IMR-90 (cell line): ENCODE measurements around the gene ALDH1A1. TPM values are rescaled to one million over a fixed set of nuclear protein-coding genes. Genes with fewer than 3 reads are reported as not detected.

Experiments used
- ATAC-seq: fragments of 200-7000 bp; cut with Tn5 transposase; 2 replicates; pipeline ENCODE4 v1.9.1; 2020; ENCODE audit warnings: low read depth, mild to moderate bottlenecking, moderate library complexity
- BruUV-seq: library from RNA; stranded (reverse); fragments of 400-500 nt; replicated peaks from 2 replicates; lab custom pipeline; 2021; lab: Mats Ljungman, UMichigan
- CTCF ChIA-PET: fragments of 300-600 bp; formaldehyde crosslinking; extraction: SDS; loops from one replicate; lab custom pipeline; 2021; ENCODE audit warnings: antibody characterized with exemption; lab: Yijun Ruan, JAX
- POLR2A ChIA-PET: fragments of 300-600 bp; sonication (Branson Sonifier 250); formaldehyde crosslinking; loops from one replicate; lab custom pipeline; 2022; ENCODE audit warnings: antibody characterized with exemption; ENCODE audit not compliant: unreplicated experiment; lab: Charles Lee
- DNase-seq: peaks from one replicate; pipeline ENCODE4 v3.0.0; 2013
- H2AFZ ChIP-seq: replicated peaks from 2 replicates; pipeline ENCODE3; 2013; ENCODE audit warnings: low read length, mild to moderate bottlenecking; ENCODE audit not compliant: poor library complexity
- H2AK5ac ChIP-seq: 2 replicates; pipeline ENCODE4 v1.6.1; 2013; ENCODE audit warnings: low read depth, low read length, inconsistent platforms
- H2AK9ac ChIP-seq: replicated peaks from 2 replicates; pipeline ENCODE3; 2013; ENCODE audit warnings: mild to moderate bottlenecking, low read depth, low read length, moderate library complexity; ENCODE audit not compliant: poor library complexity
- H2BK120ac ChIP-seq: 2 replicates; pipeline ENCODE4 v1.6.1; 2013; ENCODE audit warnings: low read depth, low read length, inconsistent platforms
- H2BK15ac ChIP-seq: 3 replicates; pipeline ENCODE4 v1.6.1; 2013; ENCODE audit warnings: low read depth, low read length, inconsistent platforms
- H2BK20ac ChIP-seq: 2 replicates; pipeline ENCODE4 v1.6.1; 2013; ENCODE audit warnings: low read depth, mild to moderate bottlenecking, inconsistent platforms, low read length, moderate library complexity
- H2BK5ac ChIP-seq: 2 replicates; pipeline ENCODE4 v1.6.1; 2013; ENCODE audit warnings: mild to moderate bottlenecking, low read depth, low read length, inconsistent platforms; ENCODE audit not compliant: poor library complexity, severe bottlenecking
- H3K14ac ChIP-seq: replicated peaks from 2 replicates; pipeline ENCODE4 v1.6.1; 2013; ENCODE audit warnings: low read depth, low read length, inconsistent platforms
- H3K18ac ChIP-seq: 2 replicates; pipeline ENCODE4 v1.6.1; 2013; ENCODE audit warnings: low read depth, low read length, control low read depth
- H3K23ac ChIP-seq: 2 replicates; pipeline ENCODE4 v1.6.1; 2013; ENCODE audit warnings: low read depth, low read length, inconsistent platforms
- H3K27ac ChIP-seq: 2 replicates; pipeline ENCODE4 v1.5.1; 2013; ENCODE audit warnings: mild to moderate bottlenecking, control low read depth, low read length; ENCODE audit not compliant: insufficient read depth
- H3K27me3 ChIP-seq: 2 replicates; pipeline ENCODE4 v1.6.1; 2013; ENCODE audit warnings: low read length; ENCODE audit not compliant: control insufficient read depth, insufficient read depth
- H3K36me3 ChIP-seq: 2 replicates; pipeline ENCODE4 v1.6.1; 2013; ENCODE audit warnings: low read length, mixed read lengths; ENCODE audit not compliant: control insufficient read depth, insufficient read depth
- H3K4ac ChIP-seq: 2 replicates; pipeline ENCODE4 v1.6.1; 2013; ENCODE audit warnings: low read depth, low read length, inconsistent platforms
- H3K4me1 ChIP-seq: 2 replicates; pipeline ENCODE4 v1.6.1; 2013; ENCODE audit warnings: low read length, mixed read lengths; ENCODE audit not compliant: control insufficient read depth, insufficient read depth
- H3K4me2 ChIP-seq: 2 replicates; pipeline ENCODE4 v1.6.1; 2013; ENCODE audit warnings: low read depth, mild to moderate bottlenecking, control low read depth, low read length, moderate library complexity
- H3K4me3 ChIP-seq: 2 replicates; pipeline ENCODE4 v1.5.1; 2013; ENCODE audit warnings: low read depth, mild to moderate bottlenecking, control low read depth, low read length, moderate library complexity; ENCODE audit not compliant: insufficient read depth
- H3K56ac ChIP-seq: 2 replicates; pipeline ENCODE4 v1.6.1; 2013; ENCODE audit warnings: low read length, inconsistent platforms; ENCODE audit not compliant: insufficient read depth; ENCODE audit errors: extremely low read depth
- H3K79me1 ChIP-seq, 2 experiments: 2 replicates each; pipeline ENCODE4 v1.6.1; 2013; ENCODE audit warnings: low read length in 2 of 2, inconsistent platforms in 1 of 2, low read depth in 1 of 2
- H3K9ac ChIP-seq: 2 replicates; pipeline ENCODE4 v1.6.1; 2013; ENCODE audit warnings: low read depth, low read length, control low read depth
- H3K9me1 ChIP-seq: 2 replicates; pipeline ENCODE4 v1.6.1; 2013; ENCODE audit warnings: low read length, inconsistent platforms; ENCODE audit not compliant: insufficient read depth
- H3K9me3 ChIP-seq: 2 replicates; pipeline ENCODE4 v1.6.1; 2013; ENCODE audit warnings: low read length; ENCODE audit not compliant: control insufficient read depth, insufficient read depth
- H4K20me1 ChIP-seq: 2 replicates; pipeline ENCODE4 v1.6.1; 2013; ENCODE audit warnings: low read length, inconsistent platforms; ENCODE audit not compliant: insufficient read depth
- H4K5ac ChIP-seq: 2 replicates; pipeline ENCODE4 v1.6.1; 2013; ENCODE audit warnings: mild to moderate bottlenecking, low read depth, low read length, control low read depth
- H4K8ac ChIP-seq, 2 experiments: 2 replicates each; pipeline ENCODE4 v1.6.1; 2013; ENCODE audit warnings: low read depth in 2 of 2, low read length in 2 of 2, control low read depth in 1 of 2, inconsistent platforms in 1 of 2
- H4K91ac ChIP-seq: 2 replicates; pipeline ENCODE4 v1.6.1; 2013; ENCODE audit warnings: low read depth, low read length, inconsistent platforms; ENCODE audit not compliant: insufficient read depth
- BHLHE40 ChIP-seq: fragments of 150-350 bp; IDR thresholded peaks from 2 replicates; pipeline ENCODE4 v1.6.1; 2016; ENCODE audit warnings: mild to moderate bottlenecking, low read depth, low read length
- CEBPB ChIP-seq: IDR thresholded peaks from 2 replicates; pipeline ENCODE4 v1.6.1; 2012; ENCODE audit warnings: low read depth, low read length, improper control_type of control experiment
- CHD1 ChIP-seq: IDR thresholded peaks from 2 replicates; pipeline ENCODE4 v1.6.1; 2012; ENCODE audit warnings: low read depth, low read length, improper control_type of control experiment
- FOS ChIP-seq: fragments of 150-350 bp; IDR thresholded peaks from 2 replicates; pipeline ENCODE4 v1.6.1; 2016; ENCODE audit warnings: low read depth, low read length
- MAFK ChIP-seq: IDR thresholded peaks from 2 replicates; pipeline ENCODE4 v1.6.1; 2012; ENCODE audit warnings: low read depth, low read length, improper control_type of control experiment
- MAZ ChIP-seq: IDR thresholded peaks from 2 replicates; pipeline ENCODE4 v1.6.1; 2012; ENCODE audit warnings: low read depth, mild to moderate bottlenecking, low read length, improper control_type of control experiment, moderate library complexity, borderline replicate concordance
- MXI1 ChIP-seq: IDR thresholded peaks from 2 replicates; pipeline ENCODE4 v1.6.1; 2012; ENCODE audit warnings: low read depth, mild to moderate bottlenecking, low read length, moderate library complexity, borderline replicate concordance
- NFE2L2 ChIP-seq: fragments of 150-350 bp; IDR thresholded peaks from 2 replicates; pipeline ENCODE4 v1.6.1; 2016; ENCODE audit warnings: low read depth, mild to moderate bottlenecking, low read length
- POLR2A ChIP-seq: IDR thresholded peaks from 2 replicates; pipeline ENCODE4 v1.6.1; 2012; ENCODE audit warnings: mild to moderate bottlenecking, low read depth, low read length
- RAD21 ChIP-seq: IDR thresholded peaks from 2 replicates; pipeline ENCODE4 v1.6.1; 2012; ENCODE audit warnings: low read length, improper control_type of control experiment
- RCOR1 ChIP-seq: IDR thresholded peaks from 2 replicates; pipeline ENCODE4 v1.6.1; 2012; ENCODE audit warnings: mild to moderate bottlenecking, low read length, improper control_type of control experiment; ENCODE audit not compliant: insufficient replicate concordance
- RFX5 ChIP-seq: IDR thresholded peaks from 2 replicates; pipeline ENCODE4 v1.8.0; 2012; ENCODE audit warnings: low read depth, mild to moderate bottlenecking, low read length, moderate library complexity
- SMC3 ChIP-seq: fragments of 150-350 bp; IDR thresholded peaks from 2 replicates; pipeline ENCODE4 v1.6.1; 2016; ENCODE audit warnings: low read depth, mild to moderate bottlenecking, antibody characterized with exemption, low read length, moderate library complexity
- WGBS, 2 experiments: methylation state at CpG; one replicate each; pipeline versions ENCODE4 v1.1.5 to v1.1.7; 2013; ENCODE audit warnings: missing lambda C conversion rate in 2 of 2; ENCODE audit not compliant: insufficient read length in 1 of 2; ENCODE audit errors: extremely low coverage in 2 of 2; 5-methylcytosine and 5-hydroxymethylcytosine counted together
- dilution Hi-C: fragments of 300-500 bp; cut with HindIII; formaldehyde crosslinking; loops from one replicate; pipeline ENCODE4 v1.14.3; 2018; ENCODE audit warnings: low sequenced_read_pairs; ENCODE audit not compliant: unreplicated experiment
- in situ Hi-C: fragments of 300-500 bp; cut with MboI; formaldehyde crosslinking; loops from 3 replicates; pipeline ENCODE4 v1.14.3; 2019; ENCODE audit warnings: low sequenced_read_pairs, inconsistent platforms, mixed read lengths
- intact Hi-C: fragments of 100-400 bp; cut with micrococcal nuclease; formaldehyde crosslinking; loops from 2 replicates; pipeline ENCODE4 v1.10.0; 2022
- polyA plus RNA-seq, 3 experiments: library from polyadenylated mRNA; depleted of rRNA; stranded (reverse); fragments of >200 nt; gene quantifications; 2 replicates each; pipeline ENCODE4 v1.2.3, GENCODE V29; 2012; ENCODE audit warnings: low replicate concordance in 1 of 3
- total RNA-seq: library from RNA; depleted of rRNA; stranded (reverse); fragments of >200 nt; gene quantifications from 2 replicates; pipeline ENCODE4 v1.2.3, GENCODE V29; 2012
- TF ChIP-seq, protein P1 (sequence below): fragments of 150-350 bp; IDR thresholded peaks from 2 replicates; pipeline ENCODE4 v1.6.1; 2017; ENCODE audit warnings: mild to moderate bottlenecking, antibody characterized with exemption, low read length, low read depth
- TF ChIP-seq, protein P2 (sequence below): fragments of 150-350 bp; IDR thresholded peaks from 2 replicates; pipeline ENCODE4 v1.6.1; 2016; ENCODE audit warnings: low read depth, mild to moderate bottlenecking, low read length, moderate library complexity, borderline replicate concordance
- TF ChIP-seq, protein P3 (sequence below): conservative IDR thresholded peaks from 2 replicates; pipeline ENCODE4 v1.5.1; 2012; ENCODE audit warnings: mild to moderate bottlenecking, low read depth, low read length, improper control_type of control experiment

Gene ALDH1A1
- total and polyA plus RNA-seq, 2 of the 4 experiments (the other 2 are of a cell fraction) = not detected

DNA sequence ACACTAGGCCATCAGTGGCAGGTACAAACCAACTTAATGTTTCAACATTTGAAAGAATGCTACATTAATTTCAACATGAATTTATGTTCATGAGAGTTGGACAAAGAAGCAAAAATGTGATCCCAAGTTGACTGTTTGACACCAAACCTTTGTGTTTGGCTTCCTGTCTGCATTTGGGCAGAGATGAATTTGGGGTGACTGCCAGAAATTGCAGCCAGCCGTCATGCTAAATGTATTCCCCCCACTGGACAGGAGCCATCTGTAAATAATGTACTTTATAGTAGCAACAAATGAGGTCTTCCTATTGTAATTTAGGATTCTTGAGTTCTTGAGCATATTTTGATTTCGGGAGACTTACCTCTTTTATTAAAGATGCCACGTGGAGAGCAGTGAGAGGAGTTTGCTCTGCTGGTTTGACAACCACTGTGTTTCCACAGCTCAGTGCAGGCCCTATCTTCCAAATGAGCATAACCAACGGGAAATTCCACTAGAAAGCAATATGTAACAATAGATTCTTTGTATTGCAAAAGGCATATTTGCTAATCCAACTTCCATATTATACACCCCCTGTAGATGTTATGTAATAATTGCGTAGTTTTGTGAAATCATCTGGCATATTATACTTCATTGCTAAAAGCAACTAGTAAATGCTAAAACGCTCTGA is 27.6 kb downstream of the ALDH1A1 start:
- Histone ChIP-seq H2BK5ac (no peak overlapping the region), H3K36me3 (no peaks in the 10 kb centered on the region), H3K56ac (no peak overlapping the region), H3K18ac (no peak overlapping the region), H4K5ac (no peak overlapping the region), H3K27ac (no peak overlapping the region), H3K4ac (no peak overlapping the region), H3K9ac (no peak overlapping the region), H2BK120ac (no peak overlapping the region), H3K9me1 (no peaks in the 10 kb centered on the region), H4K20me1 (no peaks in the 10 kb centered on the region), H2BK15ac (no peak overlapping the region), H4K91ac (no peak overlapping the region), H3K79me1 (no peaks in the 10 kb centered on the region), H3K27me3 (no peaks in the 10 kb centered on the region), H3K9me3 (no peaks in the 10 kb centered on the region), H2AFZ (no peak overlapping the region), H2AK9ac (no peak overlapping the region), H3K4me2 (no peak overlapping the region), H3K23ac (no peak overlapping the region), H3K4me3 (no peak overlapping the region), H2BK20ac (no peak overlapping the region), H3K4me1 (no peaks in the 10 kb centered on the region), H2AK5ac (no peak overlapping the region), H4K8ac (no peak overlapping the region), H3K14ac (no peak overlapping the region)
- BruUV-seq = no TSS peak
- WGBS, 2 experiments = no CpG with 5 or more reads among the region's 6 CpGs
- no peak for TF ChIP-seq NFE2L2
- TF ChIP-seq, protein P1, sequence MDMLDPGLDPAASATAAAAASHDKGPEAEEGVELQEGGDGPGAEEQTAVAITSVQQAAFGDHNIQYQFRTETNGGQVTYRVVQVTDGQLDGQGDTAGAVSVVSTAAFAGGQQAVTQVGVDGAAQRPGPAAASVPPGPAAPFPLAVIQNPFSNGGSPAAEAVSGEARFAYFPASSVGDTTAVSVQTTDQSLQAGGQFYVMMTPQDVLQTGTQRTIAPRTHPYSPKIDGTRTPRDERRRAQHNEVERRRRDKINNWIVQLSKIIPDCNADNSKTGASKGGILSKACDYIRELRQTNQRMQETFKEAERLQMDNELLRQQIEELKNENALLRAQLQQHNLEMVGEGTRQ = no peak
- TF ChIP-seq BHLHE40 = no peak
- TF ChIP-seq, protein P2, sequence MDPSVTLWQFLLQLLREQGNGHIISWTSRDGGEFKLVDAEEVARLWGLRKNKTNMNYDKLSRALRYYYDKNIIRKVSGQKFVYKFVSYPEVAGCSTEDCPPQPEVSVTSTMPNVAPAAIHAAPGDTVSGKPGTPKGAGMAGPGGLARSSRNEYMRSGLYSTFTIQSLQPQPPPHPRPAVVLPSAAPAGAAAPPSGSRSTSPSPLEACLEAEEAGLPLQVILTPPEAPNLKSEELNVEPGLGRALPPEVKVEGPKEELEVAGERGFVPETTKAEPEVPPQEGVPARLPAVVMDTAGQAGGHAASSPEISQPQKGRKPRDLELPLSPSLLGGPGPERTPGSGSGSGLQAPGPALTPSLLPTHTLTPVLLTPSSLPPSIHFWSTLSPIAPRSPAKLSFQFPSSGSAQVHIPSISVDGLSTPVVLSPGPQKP = no peak
- TF ChIP-seq CEBPB = no peak
- no peak for TF ChIP-seq FOS
- no peak for TF ChIP-seq MAFK
- TF ChIP-seq RAD21 = no peak
- TF ChIP-seq RFX5 = no peak
- TF ChIP-seq POLR2A = no peak
- no peak for TF ChIP-seq MXI1
- TF ChIP-seq, protein P3, sequence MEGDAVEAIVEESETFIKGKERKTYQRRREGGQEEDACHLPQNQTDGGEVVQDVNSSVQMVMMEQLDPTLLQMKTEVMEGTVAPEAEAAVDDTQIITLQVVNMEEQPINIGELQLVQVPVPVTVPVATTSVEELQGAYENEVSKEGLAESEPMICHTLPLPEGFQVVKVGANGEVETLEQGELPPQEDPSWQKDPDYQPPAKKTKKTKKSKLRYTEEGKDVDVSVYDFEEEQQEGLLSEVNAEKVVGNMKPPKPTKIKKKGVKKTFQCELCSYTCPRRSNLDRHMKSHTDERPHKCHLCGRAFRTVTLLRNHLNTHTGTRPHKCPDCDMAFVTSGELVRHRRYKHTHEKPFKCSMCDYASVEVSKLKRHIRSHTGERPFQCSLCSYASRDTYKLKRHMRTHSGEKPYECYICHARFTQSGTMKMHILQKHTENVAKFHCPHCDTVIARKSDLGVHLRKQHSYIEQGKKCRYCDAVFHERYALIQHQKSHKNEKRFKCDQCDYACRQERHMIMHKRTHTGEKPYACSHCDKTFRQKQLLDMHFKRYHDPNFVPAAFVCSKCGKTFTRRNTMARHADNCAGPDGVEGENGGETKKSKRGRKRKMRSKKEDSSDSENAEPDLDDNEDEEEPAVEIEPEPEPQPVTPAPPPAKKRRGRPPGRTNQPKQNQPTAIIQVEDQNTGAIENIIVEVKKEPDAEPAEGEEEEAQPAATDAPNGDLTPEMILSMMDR = no peak
- TF ChIP-seq CHD1 = no peak
- TF ChIP-seq RCOR1 = no peak
- no peak for TF ChIP-seq MAZ
- TF ChIP-seq SMC3 = no peak
- in situ Hi-C loops = no loop called here
- ChIA-PET POLR2A (no interaction called here), CTCF (no interaction called here)
- DNase-seq = no peak
- dilution Hi-C loops = no loop called here
- intact Hi-C loops = no loop called here
- no peak for ATAC-seq
